A549 (cell line): ENCODE results near the gene CAPN9.

Experiments
- NFE2L2 ChIP-seq: fragments of 150-350 bp; conservative IDR thresholded peaks from 2 replicates; pipeline ENCODE4 v1.6.1; 2014; ENCODE audit warnings: low read length
- TFCP2L1 ChIP-seq: fragments of 250-450 bp; sonication (Bioruptor Pico); IDR thresholded peaks from 2 replicates; pipeline ENCODE4 v1.5.0; 2021; ENCODE audit warnings: mild to moderate bottlenecking

DNA sequence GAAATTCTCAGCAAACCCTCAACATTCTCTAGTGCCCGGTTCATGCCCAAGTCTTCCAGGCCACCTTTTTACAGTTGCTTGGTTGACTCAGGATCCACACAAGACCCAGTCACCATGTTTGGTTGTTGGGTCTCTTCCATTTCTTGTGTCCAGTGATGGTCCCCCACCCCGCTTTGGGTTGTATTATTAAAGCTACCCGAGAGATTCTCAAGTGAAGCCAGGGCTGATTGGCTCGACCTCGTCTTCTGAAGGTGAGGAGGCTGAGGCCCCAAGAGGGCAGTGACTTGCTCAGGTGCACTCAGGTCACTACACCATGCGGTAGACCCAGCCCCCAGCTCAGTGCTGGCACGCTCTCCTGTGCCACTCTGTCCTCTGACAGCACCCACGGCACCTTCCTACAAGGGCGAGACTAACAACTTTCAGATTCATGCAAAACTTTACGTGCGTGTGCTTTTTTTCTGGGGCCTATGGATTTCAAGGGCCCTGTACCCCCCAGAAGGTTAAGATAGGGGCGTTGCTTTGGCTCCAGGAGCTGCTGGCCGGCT lies 50.3 kb downstream of the CAPN9 start:
- no peak for TF ChIP-seq NFE2L2
- TF ChIP-seq TFCP2L1 (CRISPR knock-in tag): no peak
